T-helper 1 cell treated with Interleukin-12 subunit alpha and Interleukin-12 subunit beta and Interleukin-4 antibody, amounts not matched to agents 30 μg/mL and 1 μg/mL, for 36 hours (primary cell): ENCODE data around the gene DISP1.

Experiments
- H3K27ac Mint-ChIP-seq: one replicate; pipeline ENCODE4 v1.8.0; 2021; ENCODE audit warnings: mild to moderate bottlenecking, mixed read lengths
- H3K27me3 Mint-ChIP-seq: one replicate; pipeline ENCODE4 v1.8.0; 2021; ENCODE audit warnings: low read depth, mixed read lengths
- H3K36me3 Mint-ChIP-seq: one replicate; pipeline ENCODE4 v1.8.0; 2021; ENCODE audit warnings: low read depth, mixed read lengths
- H3K4me1 Mint-ChIP-seq: one replicate; pipeline ENCODE4 v1.8.0; 2021; ENCODE audit warnings: low read depth, mixed read lengths
- H3K4me3 Mint-ChIP-seq: one replicate; pipeline ENCODE4 v1.8.0; 2021; ENCODE audit warnings: mild to moderate bottlenecking, moderate library complexity, mixed read lengths
- H3K9me3 Mint-ChIP-seq: one replicate; pipeline ENCODE4 v1.8.0; 2021; ENCODE audit warnings: mixed read lengths

The DISP1 gene, protein sequence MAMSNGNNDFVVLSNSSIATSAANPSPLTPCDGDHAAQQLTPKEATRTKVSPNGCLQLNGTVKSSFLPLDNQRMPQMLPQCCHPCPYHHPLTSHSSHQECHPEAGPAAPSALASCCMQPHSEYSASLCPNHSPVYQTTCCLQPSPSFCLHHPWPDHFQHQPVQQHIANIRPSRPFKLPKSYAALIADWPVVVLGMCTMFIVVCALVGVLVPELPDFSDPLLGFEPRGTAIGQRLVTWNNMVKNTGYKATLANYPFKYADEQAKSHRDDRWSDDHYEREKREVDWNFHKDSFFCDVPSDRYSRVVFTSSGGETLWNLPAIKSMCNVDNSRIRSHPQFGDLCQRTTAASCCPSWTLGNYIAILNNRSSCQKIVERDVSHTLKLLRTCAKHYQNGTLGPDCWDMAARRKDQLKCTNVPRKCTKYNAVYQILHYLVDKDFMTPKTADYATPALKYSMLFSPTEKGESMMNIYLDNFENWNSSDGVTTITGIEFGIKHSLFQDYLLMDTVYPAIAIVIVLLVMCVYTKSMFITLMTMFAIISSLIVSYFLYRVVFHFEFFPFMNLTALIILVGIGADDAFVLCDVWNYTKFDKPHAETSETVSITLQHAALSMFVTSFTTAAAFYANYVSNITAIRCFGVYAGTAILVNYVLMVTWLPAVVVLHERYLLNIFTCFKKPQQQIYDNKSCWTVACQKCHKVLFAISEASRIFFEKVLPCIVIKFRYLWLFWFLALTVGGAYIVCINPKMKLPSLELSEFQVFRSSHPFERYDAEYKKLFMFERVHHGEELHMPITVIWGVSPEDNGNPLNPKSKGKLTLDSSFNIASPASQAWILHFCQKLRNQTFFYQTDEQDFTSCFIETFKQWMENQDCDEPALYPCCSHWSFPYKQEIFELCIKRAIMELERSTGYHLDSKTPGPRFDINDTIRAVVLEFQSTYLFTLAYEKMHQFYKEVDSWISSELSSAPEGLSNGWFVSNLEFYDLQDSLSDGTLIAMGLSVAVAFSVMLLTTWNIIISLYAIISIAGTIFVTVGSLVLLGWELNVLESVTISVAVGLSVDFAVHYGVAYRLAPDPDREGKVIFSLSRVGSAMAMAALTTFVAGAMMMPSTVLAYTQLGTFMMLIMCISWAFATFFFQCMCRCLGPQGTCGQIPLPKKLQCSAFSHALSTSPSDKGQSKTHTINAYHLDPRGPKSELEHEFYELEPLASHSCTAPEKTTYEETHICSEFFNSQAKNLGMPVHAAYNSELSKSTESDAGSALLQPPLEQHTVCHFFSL (N-terminal part only)

DNA sequence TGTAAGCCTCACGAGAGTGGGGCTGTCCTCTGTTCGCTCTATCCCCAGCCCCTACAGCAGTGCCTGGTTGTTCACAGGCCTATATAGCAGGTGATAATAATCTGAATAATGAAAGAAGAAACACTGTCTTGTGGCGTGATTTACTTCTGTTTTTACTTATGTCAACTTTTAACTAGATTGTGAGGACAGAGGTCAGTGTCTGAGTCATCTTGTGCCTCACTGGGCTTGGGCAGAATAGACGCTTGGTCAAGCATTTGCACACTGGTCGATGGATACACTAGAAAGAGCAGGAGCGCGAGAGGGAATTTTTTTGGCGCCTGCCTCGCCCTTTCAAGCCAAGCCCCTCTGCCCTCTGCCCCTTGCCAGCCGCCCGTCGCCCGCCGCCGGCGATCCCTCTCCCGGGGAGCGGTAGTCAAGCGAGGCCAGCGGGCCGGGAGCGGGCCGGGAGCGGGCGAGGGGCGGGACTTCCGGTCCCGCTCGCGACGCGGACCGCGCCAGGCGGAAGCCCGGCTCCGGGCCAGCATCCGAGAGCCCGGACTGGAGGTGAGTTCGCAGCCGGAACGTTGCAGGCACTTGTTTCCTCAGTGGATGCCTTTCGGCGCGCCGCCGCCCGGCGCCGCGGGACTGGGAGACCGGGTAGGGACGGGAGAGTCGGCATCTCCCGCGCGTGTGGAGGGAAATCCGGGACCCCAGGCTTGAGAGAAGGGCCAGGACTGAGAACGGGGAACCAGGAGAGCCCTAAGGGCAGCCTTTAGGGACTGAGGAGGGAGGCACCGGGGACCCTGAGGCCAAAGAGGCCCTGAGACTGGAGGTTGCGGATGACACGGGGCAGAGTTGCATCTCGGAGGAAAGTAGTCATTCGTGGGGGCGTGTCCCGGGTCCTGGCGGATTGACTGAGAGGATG lies at the start of gene DISP1:
Gene DISP1 (plus strand): TSS at position 504 of the 904 bp plus-strand sequence. CDS start 127,785 bp downstream, outside the sequence.
- peak within 1 kb of the TSS; percentile 81 for H3K27ac Mint-ChIP-seq
- H3K27me3 Mint-ChIP-seq, result peaks cover 3% of the 10 kb centered on the region
- peaks cover 5% of the 10 kb centered on the region for H3K9me3 Mint-ChIP-seq
- peaks cover 16% of the 10 kb centered on the region for H3K4me1 Mint-ChIP-seq
- H3K4me3 Mint-ChIP-seq, result peak within 1 kb of the TSS; percentile 89
- H3K36me3 Mint-ChIP-seq, result peaks cover 1% of the 10 kb centered on the region

DNA sequence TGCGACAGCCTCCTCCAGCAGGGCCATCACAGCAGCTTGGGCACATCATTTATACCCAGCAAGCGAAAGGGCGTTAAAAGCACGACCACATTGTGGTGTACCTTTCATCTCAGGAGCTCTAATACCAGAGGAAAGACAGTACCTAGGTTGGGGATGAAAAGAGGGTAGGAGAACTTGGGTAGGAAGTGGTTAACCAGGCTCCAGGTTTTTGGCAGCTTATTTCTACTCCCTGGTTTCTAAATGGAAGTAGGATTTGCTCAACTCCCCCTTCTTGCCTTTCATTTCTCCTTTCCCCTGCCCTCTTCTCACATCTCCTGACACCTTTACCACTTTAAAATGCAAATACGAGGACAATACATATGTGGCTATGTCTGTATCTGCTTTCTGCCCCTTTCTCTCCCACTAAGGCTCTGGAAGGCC lies 47.7 kb upstream of the DISP1 start:
- peaks cover 38% of the 10 kb centered on the region for H3K9me3 Mint-ChIP-seq
- H3K36me3 Mint-ChIP-seq, result no peaks in the 10 kb centered on the region
- no peak overlapping the region for H3K4me3 Mint-ChIP-seq
- no peak overlapping the region for H3K27ac Mint-ChIP-seq
- H3K27me3 Mint-ChIP-seq, result peaks cover 7% of the 10 kb centered on the region
- H3K4me1 Mint-ChIP-seq, result peaks cover 6% of the 10 kb centered on the region

DNA sequence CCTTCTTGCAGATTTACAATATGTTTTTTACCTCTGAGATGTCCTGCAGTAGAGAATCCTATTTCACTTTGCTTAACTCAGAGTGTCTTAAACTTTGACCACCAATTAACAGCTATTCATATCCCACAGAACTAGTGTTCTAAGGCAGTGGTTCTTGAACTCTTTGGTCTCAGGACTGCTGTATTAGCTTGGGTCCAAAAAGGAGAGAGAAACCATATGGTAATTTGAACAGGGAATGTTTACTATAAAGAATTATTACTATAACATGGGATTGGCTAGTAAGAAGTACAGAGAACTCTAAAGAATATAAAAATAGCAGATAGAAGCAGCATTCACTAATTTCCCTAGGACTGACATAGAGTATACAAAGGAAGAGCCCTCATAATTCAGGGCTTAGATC lies 46.2 kb upstream of the DISP1 start:
- peaks cover 11% of the 10 kb centered on the region for H3K4me1 Mint-ChIP-seq
- H3K27ac Mint-ChIP-seq, result no peak overlapping the region
- H3K9me3 Mint-ChIP-seq, result peaks cover 37% of the 10 kb centered on the region
- no peaks in the 10 kb centered on the region for H3K36me3 Mint-ChIP-seq
- no peak overlapping the region for H3K4me3 Mint-ChIP-seq
- peaks cover 7% of the 10 kb centered on the region for H3K27me3 Mint-ChIP-seq

DNA sequence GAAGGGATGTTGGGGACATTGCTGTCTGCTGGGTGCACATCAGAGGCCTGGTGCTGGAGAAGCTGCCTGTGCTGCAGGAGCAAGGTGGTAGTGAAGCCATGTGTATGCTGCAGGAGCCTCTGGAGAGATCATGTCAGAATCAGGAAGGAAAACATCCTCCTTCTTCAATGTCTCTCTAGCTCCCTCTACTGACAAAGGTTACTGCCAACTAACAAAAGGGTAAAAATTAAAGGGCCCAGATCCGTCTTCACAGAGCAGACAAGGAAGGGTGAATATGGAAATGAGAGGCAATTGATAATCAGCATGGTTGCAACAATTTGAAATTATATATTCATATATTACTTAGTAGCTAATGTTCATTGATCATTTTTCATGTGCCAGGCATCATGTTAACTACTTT lies 45.7 kb upstream of the DISP1 start:
- H3K36me3 Mint-ChIP-seq, result no peaks in the 10 kb centered on the region
- no peak overlapping the region for H3K4me3 Mint-ChIP-seq
- H3K27me3 Mint-ChIP-seq, result peaks cover 7% of the 10 kb centered on the region
- H3K27ac Mint-ChIP-seq, result no peak overlapping the region
- peaks cover 37% of the 10 kb centered on the region for H3K9me3 Mint-ChIP-seq
- H3K4me1 Mint-ChIP-seq, result peaks cover 11% of the 10 kb centered on the region

DNA sequence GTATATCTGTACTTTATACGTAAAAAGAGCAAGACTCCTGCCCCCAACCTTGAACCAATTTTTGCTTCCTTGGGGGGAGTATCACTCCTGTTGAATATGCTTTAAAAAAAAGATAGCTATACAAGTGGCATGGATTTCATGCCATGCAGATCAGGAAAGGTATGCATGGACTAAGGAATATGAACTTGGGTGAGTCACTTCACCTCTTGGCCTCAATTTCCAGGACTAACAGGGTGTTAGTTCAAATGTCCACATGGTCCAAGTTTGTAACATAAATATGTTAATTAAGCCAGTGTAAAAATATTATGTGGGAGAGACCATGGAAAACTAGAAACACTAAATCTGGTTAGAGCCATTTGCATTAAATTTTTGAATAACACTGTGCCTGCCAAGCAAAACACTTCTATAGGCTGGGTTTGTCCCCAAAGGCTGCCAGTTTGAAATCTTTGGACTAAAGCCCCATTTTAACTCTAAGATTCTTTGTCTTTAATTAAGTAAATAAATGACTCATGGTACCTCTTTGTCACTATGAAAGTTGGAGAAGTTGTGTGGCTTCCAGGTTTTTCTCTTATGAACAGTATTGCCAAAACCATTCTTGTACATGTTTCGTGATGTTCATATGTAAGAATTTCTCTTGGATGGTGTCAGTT lies 44.7 kb upstream of the DISP1 start:
- peaks cover 10% of the 10 kb centered on the region for H3K27me3 Mint-ChIP-seq
- H3K27ac Mint-ChIP-seq, result no peak overlapping the region
- H3K36me3 Mint-ChIP-seq, result no peaks in the 10 kb centered on the region
- H3K4me1 Mint-ChIP-seq, result peaks cover 11% of the 10 kb centered on the region
- H3K9me3 Mint-ChIP-seq, result peaks cover 37% of the 10 kb centered on the region
- no peak overlapping the region for H3K4me3 Mint-ChIP-seq

DNA sequence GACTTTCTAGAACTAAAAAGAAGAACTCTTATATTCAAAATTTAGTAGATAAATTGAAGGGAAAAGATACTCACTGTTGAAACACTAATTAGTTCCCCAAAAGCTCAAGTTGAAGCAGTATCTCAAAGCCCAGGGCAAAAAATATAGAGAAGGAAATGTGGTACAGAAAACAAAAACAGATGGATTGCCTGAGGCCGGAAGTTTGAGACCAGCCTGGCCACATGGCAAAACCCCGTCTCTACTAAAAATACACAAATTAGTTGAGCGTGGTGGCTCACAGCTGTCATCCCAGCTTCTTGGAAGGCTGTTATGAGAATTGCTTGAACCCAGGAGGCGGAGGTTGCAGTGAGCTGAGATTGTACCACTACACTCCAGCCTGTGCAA lies 41.9 kb upstream of the DISP1 start:
- H3K36me3 Mint-ChIP-seq, result no peaks in the 10 kb centered on the region
- H3K9me3 Mint-ChIP-seq, result peaks cover 25% of the 10 kb centered on the region
- peaks cover 7% of the 10 kb centered on the region for H3K4me1 Mint-ChIP-seq
- H3K27me3 Mint-ChIP-seq, result peaks cover 9% of the 10 kb centered on the region
- no peak overlapping the region for H3K4me3 Mint-ChIP-seq
- peak overlapping the region; percentile 27 for H3K27ac Mint-ChIP-seq

DNA sequence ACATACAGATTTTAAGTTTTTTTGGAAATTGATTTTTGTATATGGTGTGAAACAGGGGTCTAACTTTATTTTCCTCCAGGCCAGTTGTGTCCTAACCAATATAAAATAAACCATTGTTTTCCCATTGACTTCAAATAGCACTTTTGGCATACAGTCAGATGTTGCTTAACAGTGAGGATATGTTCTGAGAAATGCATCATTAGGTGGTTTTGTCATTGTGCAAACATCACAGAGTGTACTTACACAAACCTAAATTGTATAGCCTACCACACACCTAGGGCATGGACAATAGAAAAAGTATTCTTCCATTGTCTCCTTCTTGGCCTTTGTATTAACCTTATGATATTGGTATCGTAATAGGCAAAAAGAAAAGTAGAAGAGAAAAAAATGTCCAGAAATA lies 37.4 kb upstream of the DISP1 start:
- Mint-ChIP-seq H3K36me3 (no peaks in the 10 kb centered on the region), H3K27me3 (peaks cover 23% of the 10 kb centered on the region)

DNA sequence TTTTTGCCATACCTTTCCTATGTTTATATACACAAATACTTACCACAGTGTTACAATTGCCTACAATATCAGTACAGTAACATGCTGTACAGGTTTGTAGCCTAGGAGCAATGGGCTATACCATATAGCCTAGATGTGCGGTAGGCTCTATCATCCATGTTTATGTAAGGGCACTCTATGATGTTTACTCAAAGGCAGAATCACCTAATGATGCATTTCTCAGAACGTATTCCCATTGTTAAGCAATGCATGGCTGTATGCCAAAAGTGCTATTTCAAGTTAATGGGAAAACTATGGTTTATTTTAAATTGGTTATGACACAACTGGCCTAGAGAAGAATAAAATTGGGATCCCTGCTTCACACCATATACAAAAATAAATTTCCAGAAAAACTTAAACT lies 36.9 kb upstream of the DISP1 start:
- H3K27ac Mint-ChIP-seq, result no peak overlapping the region
- peaks cover 24% of the 10 kb centered on the region for H3K27me3 Mint-ChIP-seq
- no peaks in the 10 kb centered on the region for H3K9me3 Mint-ChIP-seq
- H3K4me1 Mint-ChIP-seq, result peaks cover under 1% of the 10 kb centered on the region
- no peak overlapping the region for H3K4me3 Mint-ChIP-seq
- no peaks in the 10 kb centered on the region for H3K36me3 Mint-ChIP-seq

More for the DNA sequence above, 37.4 kb upstream of the DISP1 start:
- Mint-ChIP-seq H3K27ac (no peak overlapping the region), H3K4me1 (peaks cover 5% of the 10 kb centered on the region), H3K4me3 (no peak overlapping the region), H3K9me3 (no peaks in the 10 kb centered on the region)

DNA sequence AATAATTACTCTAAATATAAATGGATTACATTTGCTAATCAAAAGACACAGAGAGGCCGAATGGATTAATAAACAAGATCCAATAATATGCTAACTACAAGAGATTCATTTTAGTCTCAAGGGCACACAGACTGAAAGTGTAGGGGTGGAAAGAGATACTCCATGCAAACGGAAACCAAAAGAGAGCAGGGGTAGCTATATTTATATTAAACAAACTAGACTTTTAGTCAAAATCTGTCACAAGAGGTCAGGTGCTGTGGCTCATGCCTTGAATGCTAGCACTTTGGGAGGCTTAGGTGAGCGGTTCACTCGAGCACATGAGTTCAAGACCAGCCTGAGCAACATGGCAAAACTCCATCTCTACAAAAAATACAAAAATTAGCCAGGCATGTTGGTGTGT lies 33.6 kb upstream of the DISP1 start:
- H3K27me3 Mint-ChIP-seq, result peaks cover 41% of the 10 kb centered on the region
- no peaks in the 10 kb centered on the region for H3K9me3 Mint-ChIP-seq

DNA sequence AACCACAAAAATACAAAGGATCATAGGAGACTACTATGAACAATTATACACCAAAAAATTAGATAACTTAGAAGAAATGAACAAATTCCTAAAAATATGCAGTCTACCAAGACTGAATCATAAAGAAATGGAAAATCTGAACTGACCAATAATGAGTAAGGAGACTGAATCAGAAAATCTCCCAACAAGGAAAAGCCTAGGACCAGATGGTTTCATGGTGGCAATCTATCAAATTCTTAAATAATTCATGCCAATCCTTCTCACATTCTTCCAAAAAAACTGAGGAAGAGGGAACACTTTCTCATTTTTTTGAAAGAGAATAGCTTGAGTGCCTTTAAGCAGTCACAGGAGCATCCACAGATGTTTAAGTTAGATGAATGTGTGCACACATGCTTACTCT lies 31.8 kb upstream of the DISP1 start:
- H3K4me3 Mint-ChIP-seq, result no peak overlapping the region
- no peak overlapping the region for H3K27ac Mint-ChIP-seq
- no peaks in the 10 kb centered on the region for H3K4me1 Mint-ChIP-seq
- no peaks in the 10 kb centered on the region for H3K36me3 Mint-ChIP-seq
- peaks cover 41% of the 10 kb centered on the region for H3K27me3 Mint-ChIP-seq
- no peaks in the 10 kb centered on the region for H3K9me3 Mint-ChIP-seq

More for the DNA sequence above, 33.6 kb upstream of the DISP1 start:
- no peaks in the 10 kb centered on the region for H3K4me1 Mint-ChIP-seq
- H3K36me3 Mint-ChIP-seq, result no peaks in the 10 kb centered on the region
- no peak overlapping the region for H3K4me3 Mint-ChIP-seq
- H3K27ac Mint-ChIP-seq, result no peak overlapping the region

DNA sequence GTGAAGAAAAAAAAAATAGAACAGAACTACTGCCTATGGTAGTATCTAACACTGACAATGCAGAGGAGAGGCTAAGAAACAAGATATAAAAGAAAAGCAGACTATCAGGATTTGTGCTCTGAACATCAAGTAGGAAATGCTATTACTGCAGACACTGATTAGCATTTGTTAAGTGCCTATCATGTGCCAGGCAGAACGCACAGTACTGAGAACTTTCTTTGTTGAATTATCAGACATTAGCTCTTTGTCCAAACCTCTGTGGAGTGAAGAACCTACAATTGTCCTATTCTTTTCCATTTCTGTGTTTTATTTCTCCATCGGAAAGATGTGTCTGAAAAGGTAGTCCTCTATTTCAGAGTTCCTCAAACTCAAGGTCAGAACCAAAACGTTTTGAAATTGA lies 30.5 kb upstream of the DISP1 start:
- Mint-ChIP-seq H3K27me3 (peaks cover 41% of the 10 kb centered on the region), H3K9me3 (peaks cover under 1% of the 10 kb centered on the region), H3K4me3 (no peak overlapping the region), H3K27ac (no peak overlapping the region), H3K4me1 (no peaks in the 10 kb centered on the region), H3K36me3 (no peaks in the 10 kb centered on the region)

DNA sequence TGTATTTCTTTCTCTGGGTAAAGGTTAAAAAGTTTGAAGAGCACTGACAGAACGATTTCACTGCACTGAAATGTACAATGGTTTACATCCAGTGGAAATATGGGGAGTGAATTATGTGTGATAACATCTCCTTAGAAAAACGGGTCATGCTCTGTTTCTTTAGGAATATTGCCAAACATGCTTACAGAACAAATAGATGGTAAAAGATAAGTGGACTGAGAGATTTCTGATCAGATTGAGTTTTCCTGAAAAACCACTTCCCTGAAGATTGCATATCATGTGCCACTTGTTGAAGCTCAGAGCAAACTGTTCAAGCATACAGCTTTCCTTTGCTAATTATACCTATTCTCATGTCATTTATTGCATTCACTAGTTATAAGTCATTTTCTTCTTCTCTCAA lies 29.9 kb upstream of the DISP1 start:
- no peaks in the 10 kb centered on the region for H3K4me1 Mint-ChIP-seq
- H3K27me3 Mint-ChIP-seq, result peaks cover 41% of the 10 kb centered on the region

DNA sequence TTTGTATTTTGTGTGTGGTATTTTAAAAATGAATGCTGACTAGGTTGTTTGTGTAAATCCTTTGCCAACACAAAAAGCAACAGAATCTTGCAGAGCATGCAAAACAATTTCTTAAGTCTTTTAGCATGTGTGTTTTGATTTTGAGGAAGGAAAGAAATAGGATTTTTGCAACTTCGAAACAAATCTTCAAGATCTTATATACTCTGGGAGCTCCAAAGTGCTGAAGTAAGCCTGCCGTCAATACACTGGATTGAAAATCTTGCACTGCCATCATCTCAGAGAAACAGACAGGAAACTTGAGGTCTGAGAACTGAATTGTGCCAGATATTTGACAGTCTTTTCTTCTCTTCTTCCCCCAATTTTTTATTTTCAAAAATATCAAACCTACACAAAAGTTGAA lies 29.3 kb upstream of the DISP1 start:
- Mint-ChIP-seq H3K4me3 (no peak overlapping the region), H3K36me3 (peaks cover 2% of the 10 kb centered on the region), H3K9me3 (peaks cover 12% of the 10 kb centered on the region), H3K27ac (no peak overlapping the region), H3K27me3 (peaks cover 35% of the 10 kb centered on the region), H3K4me1 (peaks cover 4% of the 10 kb centered on the region)

More for the DNA sequence above, 29.9 kb upstream of the DISP1 start:
- peaks cover 2% of the 10 kb centered on the region for H3K36me3 Mint-ChIP-seq
- H3K4me3 Mint-ChIP-seq, result no peak overlapping the region
- peaks cover 6% of the 10 kb centered on the region for H3K9me3 Mint-ChIP-seq
- no peak overlapping the region for H3K27ac Mint-ChIP-seq
